K562 (cell line): ENCODE measurements around the gene CRAMP1. TPM values are rescaled to one million over a fixed set of nuclear protein-coding genes. Genes with fewer than 3 reads are reported as not detected.

Source experiments
- ADNP ChIP-seq: fragments of 200-800 bp; sonication (Bioruptor generic); IDR thresholded peaks from 2 replicates; pipeline ENCODE4 v1.6.1; 2016; ENCODE audit warnings: missing genetic modification characterization, missing compliant biosample characterization
- ASH1L ChIP-seq: fragments of 450-650 bp; IDR thresholded peaks from 2 replicates; pipeline ENCODE4 v1.6.1; 2018; ENCODE audit warnings: borderline replicate concordance, mild to moderate bottlenecking, low read depth; ENCODE audit not compliant: partially characterized antibody
- IRF9 ChIP-seq: fragments of 450-650 bp; IDR thresholded peaks from 2 replicates; pipeline ENCODE4 v1.6.1; 2016; ENCODE audit warnings: missing biosample characterization, missing genetic modification characterization
- KDM5B ChIP-seq: fragments of 200-600 bp; sonication (generic); IDR thresholded peaks from 2 replicates; pipeline ENCODE4 v1.6.1; 2012; ENCODE audit warnings: low read depth, mild to moderate bottlenecking, moderate library complexity, low read length, control low read depth, inconsistent platforms; ENCODE audit not compliant: insufficient replicate concordance
- NFE2 ChIP-seq: IDR thresholded peaks from 2 replicates; pipeline ENCODE4 v1.6.1; 2014; ENCODE audit warnings: antibody characterized with exemption, low read depth
- NONO ChIP-seq, 2 experiments: fragments of 200-400 bp in 1 of 2; fragments of 450-650 bp in 1 of 2; formaldehyde crosslinking in 1 of 2; IDR thresholded peaks; 2 replicates each; pipeline ENCODE4 v1.6.1; 2017; ENCODE audit warnings: low read depth in 2 of 2, mild to moderate bottlenecking in 2 of 2, moderate library complexity in 2 of 2, low read length in 1 of 2
- SREBF2 ChIP-seq: sonication (generic); formaldehyde crosslinking; IDR thresholded peaks from 2 replicates; pipeline ENCODE4 v1.4.0; 2020; ENCODE audit warnings: mild to moderate bottlenecking, missing genetic modification reagents
- THAP7 ChIP-seq: fragments of 250-450 bp; sonication (Bioruptor Pico); IDR thresholded peaks from 2 replicates; pipeline ENCODE4 v1.5.0; 2021
- YY1 ChIP-seq, 3 experiments: IDR thresholded peaks; 2 replicates each; pipeline ENCODE4 v1.6.1; 2011; ENCODE audit warnings: low read length in 2 of 3, mild to moderate bottlenecking in 2 of 3, moderate library complexity in 2 of 3, borderline replicate concordance in 1 of 3, control low read depth in 1 of 3, low read depth in 1 of 3; ENCODE audit not compliant: insufficient read depth in 3 of 3, insufficient replicate concordance in 2 of 3, control insufficient read depth in 1 of 3, insufficient read length in 1 of 3; ENCODE audit errors: extremely low read depth in 1 of 3
- ZBTB34 ChIP-seq: fragments of 250-450 bp; sonication (Bioruptor Pico); IDR thresholded peaks from 2 replicates; pipeline ENCODE4 v1.8.0; 2021; ENCODE audit warnings: mild to moderate bottlenecking, moderate library complexity
- ZNF146 ChIP-seq: IDR thresholded peaks from one replicate; pipeline ENCODE4 v1.6.1; 2018; ENCODE audit warnings: missing compliant biosample characterization; ENCODE audit not compliant: unreplicated experiment
- ZNF165 ChIP-seq: fragments of 250-450 bp; sonication (Bioruptor Pico); IDR thresholded peaks from 2 replicates; pipeline ENCODE4 v1.4.0; 2020; ENCODE audit warnings: borderline replicate concordance
- ZNF174 ChIP-seq: fragments of 250-450 bp; sonication (Bioruptor Pico); IDR thresholded peaks from 2 replicates; pipeline ENCODE4 v1.4.0; 2020; ENCODE audit warnings: mild to moderate bottlenecking
- ZNF407 ChIP-seq: fragments of 450-650 bp; IDR thresholded peaks from 2 replicates; pipeline ENCODE4 v1.6.1; 2016; ENCODE audit warnings: low read depth
- polyA plus RNA-seq, 8 experiments: library from polyadenylated mRNA; depleted of rRNA in 4 of 8; stranded (reverse) in 5 of 8; unstranded in 3 of 8; fragments of >200 nt; fragmentation: Nextera tagmentation in 2 of 8; fragmentation: Illumina TruSeq in 1 of 8; extraction: Ambion mirVana in 2 of 8; extraction: Trizol in 1 of 8; gene quantifications; 2 replicates each; pipeline versions ENCODE4 v1.2.1 to v1.2.3, GENCODE V29; 2011 to 2014; ENCODE audit warnings: inconsistent platforms in 1 of 8, missing spikeins in 1 of 8
- total RNA-seq, 7 experiments: library from RNA; depleted of rRNA in 6 of 7; stranded (reverse); fragments of >200 nt in 6 of 7; fragmentation: Illumina TruSeq in 2 of 7; extraction: Trizol in 2 of 7; gene quantifications; 2 replicates each; pipeline versions ENCODE4 v1.2.1 to v1.2.3, GENCODE V29; 2011 to 2021; ENCODE audit warnings: low replicate concordance in 1 of 7

Gene CRAMP1
- total and polyA plus RNA-seq, 9 of the 15 experiments (the other 6 are each of a cell fraction or from before 2014, with no cell fraction given): 0.52 to 20.8 (median 7.5) TPM

GRCh38 chr16:1705688-1706385 is 93.7 kb downstream of the CRAMP1 start, which contains the start of gene MAPK8IP3 (continued):
- TF ChIP-seq SREBF2 (no peak), ZNF165 (no peak), IRF9 (tag) (no peak), ZNF407 (no peak; the same call in 1 of the 2 replicates), NFE2 (peak; percentile 12; the same call in 1 of the 2 replicates), ASH1L (no peak), ADNP (tag) (no peak), THAP7 (CRISPR knock-in tag) (peak; percentile 49; the same call in 1 of the 2 replicates), KDM5B (peak; percentile 94), ZBTB34 (CRISPR knock-in tag) (no peak), YY1 (IDR thresholded peaks at IDR 0.05; ENCODE audit: borderline replicate concordance in 1 of 3, control insufficient read depth in 1 of 3, extremely low read depth in 1 of 3, insufficient read depth in 3 of 3, insufficient read length in 1 of 3, insufficient replicate concordance in 2 of 3, low read depth in 1 of 3, low read length in 2 of 3) (peak in 2 of 3 experiments; percentile 31 to 73), NONO (IDR thresholded peaks at IDR 0.05; ENCODE audit: low read depth in 2 of 2, low read length in 1 of 2) (peak in 1 of 2 experiments; percentile 94; a peak in 2 of 4 replicates), ZNF146 (CRISPR knock-in tag) (no peak), ZNF174 (CRISPR knock-in tag) (no peak)
